Upper lobe of left lung (tissue), 6 donors: ENCODE measurements around the gene ZNF629. TPM values are rescaled to one million over a fixed set of nuclear protein-coding genes. Genes with fewer than 3 reads are reported as not detected.

Experiments used
- ATAC-seq, 2 donors: fragments of 200-7000 bp; cut with Tn5 transposase; one replicate each; pipeline ENCODE4 v1.9.1; 2022; ENCODE audit warnings: mild to moderate bottlenecking in 2 of 2, moderate library complexity in 2 of 2; ENCODE audit not compliant: low FRiP score in 2 of 2
- DNase-seq, 2 donors: peaks; one replicate each; pipeline ENCODE4 v3.0.0-alpha.2; 2019 to 2020
- H3K27ac ChIP-seq, 4 donors: fragments of 200-600 bp; sonication (generic); one replicate each; pipeline ENCODE4 v1.5.1; 2016 to 2019
- H3K27me3 ChIP-seq, 4 donors: fragments of 200-600 bp; sonication (generic); one replicate each; pipeline ENCODE4 v1.5.1; 2017 to 2019
- H3K36me3 ChIP-seq, 4 donors: fragments of 200-600 bp; sonication (generic); one replicate each; pipeline ENCODE4 v1.5.1; 2016 to 2019
- H3K4me1 ChIP-seq, 4 donors: fragments of 200-600 bp; sonication (generic); one replicate each; pipeline ENCODE4 v1.5.1; 2018 to 2019
- H3K4me3 ChIP-seq, 4 donors: fragments of 200-600 bp; sonication (generic); one replicate each; pipeline ENCODE4 v1.5.1; 2017 to 2019; ENCODE audit warnings: mild to moderate bottlenecking in 2 of 4, moderate library complexity in 1 of 4
- H3K9me3 ChIP-seq, 4 donors: fragments of 200-600 bp; sonication (generic); one replicate each; pipeline ENCODE4 v1.5.1; 2018 to 2019
- EP300 ChIP-seq, 4 donors: sonication (generic); formaldehyde crosslinking; IDR thresholded peaks; one replicate each; pipeline ENCODE4 v1.5.1; 2017; ENCODE audit warnings: antibody characterized with exemption in 4 of 4, control low read depth in 2 of 4
- POLR2A ChIP-seq, 4 donors: fragments of 450-650 bp; IDR thresholded peaks; one replicate each; pipeline ENCODE4 v1.5.1; 2016 to 2017; ENCODE audit warnings: antibody characterized with exemption in 4 of 4, mild to moderate bottlenecking in 2 of 4
- POLR2AphosphoS5 ChIP-seq, 2 donors: sonication (generic); formaldehyde crosslinking; IDR thresholded peaks; one replicate each; pipeline ENCODE4 v1.5.1; 2017; ENCODE audit warnings: antibody characterized with exemption in 2 of 2
- WGBS, 2 donors: methylation state at CpG; one replicate each; pipeline ENCODE4 v1.1.5; 2017 to 2018; 5-methylcytosine and 5-hydroxymethylcytosine counted together
- total RNA-seq, 6 donors: library from RNA; depleted of rRNA in 4 of 6; stranded (reverse); fragments of >200 nt in 4 of 6; gene quantifications; one replicate each; pipeline versions ENCODE4 v1.1.0 to v1.2.1, GENCODE V29; 2016 to 2021
- TF ChIP-seq, protein P1 (sequence below), 6 experiments: fragments of 450-650 bp in 4 of 6; fragments of 200-600 bp in 2 of 6; sonication (generic) in 2 of 6; IDR thresholded peaks; one replicate each; pipeline ENCODE4 v1.5.1; 2016 to 2019; ENCODE audit warnings: antibody characterized with exemption in 6 of 6
- donor health status: DM: no; HTN: no; CAD: no; lungs with moderate emphysema.
- donor health status: DM: no; HTN: yes; CAD: no; lungs with severe emphysema.

The ZNF629 gene
- total RNA-seq, 6 donors from 2014 or later, result 13.1 to 32.5 (median 14.8) TPM

DNA sequence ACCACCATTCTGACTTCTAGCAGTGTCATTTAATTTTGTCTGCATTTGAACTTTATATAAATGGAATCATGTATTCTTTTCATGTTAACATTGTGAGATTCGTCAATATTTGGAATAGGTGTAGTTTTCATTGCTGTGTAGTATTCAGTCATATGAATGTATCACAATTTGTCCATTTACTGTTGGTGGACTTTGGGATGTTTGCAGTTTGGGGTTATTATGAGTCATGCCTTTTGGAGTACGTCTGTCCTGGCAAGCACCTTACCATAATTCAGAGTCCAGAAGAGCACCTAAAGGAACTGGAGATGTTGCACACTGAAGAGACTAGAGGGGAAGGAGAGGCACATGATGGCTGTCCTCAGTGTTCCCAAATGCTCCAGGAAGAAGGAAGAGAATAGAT lies 41.9 kb downstream of the ZNF629 start:
- WGBS, 2 donors, result 62 to 71% methylated on average over 2 of the region's 2 CpGs
- no peak overlapping the region for H3K27ac ChIP-seq
- no peaks in the 10 kb centered on the region for H3K9me3 ChIP-seq
- peaks cover 0 to 27% (median 22%) of the 10 kb centered on the region in 4 donors for H3K36me3 ChIP-seq
- ATAC-seq, result no peak
- peaks cover 20 to 32% (median 24%) of the 10 kb centered on the region in 4 donors for H3K4me1 ChIP-seq
- H3K4me3 ChIP-seq, result no peak overlapping the region
- DNase-seq, result peak in 1 of 2 donors; percentile 11
- no peaks in the 10 kb centered on the region for H3K27me3 ChIP-seq
- TF ChIP-seq EP300 (IDR thresholded peaks at IDR 0.05) (no peak), POLR2A (IDR thresholded peaks at IDR 0.05) (no peak), POLR2AphosphoS5 (IDR thresholded peaks at IDR 0.05) (no peak)
- TF ChIP-seq, protein P1, sequence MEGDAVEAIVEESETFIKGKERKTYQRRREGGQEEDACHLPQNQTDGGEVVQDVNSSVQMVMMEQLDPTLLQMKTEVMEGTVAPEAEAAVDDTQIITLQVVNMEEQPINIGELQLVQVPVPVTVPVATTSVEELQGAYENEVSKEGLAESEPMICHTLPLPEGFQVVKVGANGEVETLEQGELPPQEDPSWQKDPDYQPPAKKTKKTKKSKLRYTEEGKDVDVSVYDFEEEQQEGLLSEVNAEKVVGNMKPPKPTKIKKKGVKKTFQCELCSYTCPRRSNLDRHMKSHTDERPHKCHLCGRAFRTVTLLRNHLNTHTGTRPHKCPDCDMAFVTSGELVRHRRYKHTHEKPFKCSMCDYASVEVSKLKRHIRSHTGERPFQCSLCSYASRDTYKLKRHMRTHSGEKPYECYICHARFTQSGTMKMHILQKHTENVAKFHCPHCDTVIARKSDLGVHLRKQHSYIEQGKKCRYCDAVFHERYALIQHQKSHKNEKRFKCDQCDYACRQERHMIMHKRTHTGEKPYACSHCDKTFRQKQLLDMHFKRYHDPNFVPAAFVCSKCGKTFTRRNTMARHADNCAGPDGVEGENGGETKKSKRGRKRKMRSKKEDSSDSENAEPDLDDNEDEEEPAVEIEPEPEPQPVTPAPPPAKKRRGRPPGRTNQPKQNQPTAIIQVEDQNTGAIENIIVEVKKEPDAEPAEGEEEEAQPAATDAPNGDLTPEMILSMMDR (IDR thresholded peaks at IDR 0.05), result no peak

DNA sequence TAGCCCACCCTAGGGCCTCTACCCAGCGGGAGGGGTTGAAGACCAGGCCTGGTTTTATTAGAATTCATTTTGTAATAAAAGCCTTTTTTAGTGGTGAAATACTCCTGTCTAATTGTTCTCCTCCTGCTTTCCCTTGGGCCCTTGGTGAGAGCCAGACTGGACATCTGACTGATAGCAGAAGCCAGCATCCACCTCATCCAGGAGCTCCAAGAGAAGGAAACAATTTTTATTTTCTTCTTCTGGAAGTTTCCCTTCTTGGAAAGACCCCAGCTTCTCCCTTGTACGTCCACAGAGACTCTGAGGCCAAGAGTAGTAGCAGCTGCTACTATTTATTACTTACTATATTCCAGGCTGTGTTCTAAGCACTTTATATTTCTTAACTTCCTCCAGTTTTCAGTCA lies 42.8 kb downstream of the ZNF629 start:
- Histone ChIP-seq H3K27ac (peak overlapping the region in 1 of 4 donors; percentile 12), H3K4me1 (peaks cover 15 to 35% (median 28%) of the 10 kb centered on the region in 4 donors), H3K4me3 (no peak overlapping the region), H3K36me3 (peaks cover 0 to 33% (median 26%) of the 10 kb centered on the region in 4 donors), H3K27me3 (no peaks in the 10 kb centered on the region), H3K9me3 (no peaks in the 10 kb centered on the region)
- 85 to 94% methylated on average over 2 of the region's 2 CpGs for WGBS, 2 donors
- ATAC-seq (no peak), DNase-seq (no peak)
- no peak for TF ChIP-seq EP300 (IDR thresholded peaks at IDR 0.05)
- no peak for TF ChIP-seq POLR2AphosphoS5 (IDR thresholded peaks at IDR 0.05)
- TF ChIP-seq, protein P1 (IDR thresholded peaks at IDR 0.05), result no peak
- TF ChIP-seq POLR2A (IDR thresholded peaks at IDR 0.05), result no peak

- no peak for ATAC-seq
- H3K27ac ChIP-seq, result peak overlapping the region in 1 of 4 donors; percentile 12
- 94 to 96% methylated on average over 11 of the region's 11 CpGs for WGBS, 2 donors
- H3K4me3 ChIP-seq, result no peak overlapping the region
- no peak for DNase-seq
- TF ChIP-seq EP300 (IDR thresholded peaks at IDR 0.05) (no peak), POLR2A (IDR thresholded peaks at IDR 0.05) (no peak), POLR2AphosphoS5 (IDR thresholded peaks at IDR 0.05) (no peak)
- TF ChIP-seq, protein P1 (IDR thresholded peaks at IDR 0.05), result no peak
- no peaks in the 10 kb centered on the region for H3K27me3 ChIP-seq
- H3K4me1 ChIP-seq, result peaks cover 14 to 32% (median 28%) of the 10 kb centered on the region in 4 donors
- H3K36me3 ChIP-seq, result peaks cover 0 to 38% (median 30%) of the 10 kb centered on the region in 4 donors
- no peaks in the 10 kb centered on the region for H3K9me3 ChIP-seq
Observed at GRCh38 chr16:30743716-30744115, 43.3 kb downstream of the ZNF629 start.

- Histone ChIP-seq H3K9me3 (no peaks in the 10 kb centered on the region), H3K27ac (peak overlapping the region; percentile 81 to 88 (median 86)), H3K4me3 (peak overlapping the region in 3 of 4 donors; percentile 21 to 39 (median 34)), H3K36me3 (peaks cover 21 to 60% (median 53%) of the 10 kb centered on the region in 4 donors), H3K27me3 (no peaks in the 10 kb centered on the region), H3K4me1 (peaks cover 4 to 27% (median 22%) of the 10 kb centered on the region in 4 donors)
- peak in 1 of 4 donors; percentile 88 for TF ChIP-seq EP300 (IDR thresholded peaks at IDR 0.05)
- peak in 1 of 4 donors; percentile 58 for TF ChIP-seq POLR2A (IDR thresholded peaks at IDR 0.05)
- TF ChIP-seq, protein P1 (IDR thresholded peaks at IDR 0.05), result no peak
- TF ChIP-seq POLR2AphosphoS5 (IDR thresholded peaks at IDR 0.05), result peak; percentile 56 to 81
- 60 to 69% methylated on average over 1 to 6 of the region's 6 CpGs for WGBS, 2 donors
- ATAC-seq (peak; percentile 67 to 90), DNase-seq (peak in 1 of 2 donors; percentile 94)
Observed at GRCh38 chr16:30741461-30741914, 45.5 kb downstream of the ZNF629 start.
